GM12878 (cell line): ENCODE results near the gene FKRP. TPM values are rescaled to one million over a fixed set of nuclear protein-coding genes. Genes with fewer than 3 reads are reported as not detected.

ENCODE experiments used
- BACH1 ChIP-seq: fragments of 450-650 bp; IDR thresholded peaks from 2 replicates; pipeline ENCODE4 v1.6.1; 2017; ENCODE audit warnings: mild to moderate bottlenecking, borderline replicate concordance
- EED ChIP-seq: sonication (generic); IDR thresholded peaks from 2 replicates; pipeline ENCODE4 v1.6.1; 2016; ENCODE audit warnings: antibody characterized with exemption, low read depth
- EGR1 ChIP-seq, 2 experiments: IDR thresholded peaks; 1 replicate in 1 of 2; 2 replicates in 1 of 2; pipeline ENCODE4 v1.6.1; 2011 to 2012; ENCODE audit warnings: low read depth in 2 of 2, low read length in 2 of 2, borderline replicate concordance in 1 of 2, mild to moderate bottlenecking in 1 of 2, moderate library complexity in 1 of 2
- FOXK2 ChIP-seq: fragments of 450-650 bp; IDR thresholded peaks from 2 replicates; pipeline ENCODE4 v1.6.1; 2017; ENCODE audit warnings: mild to moderate bottlenecking, moderate library complexity
- GATAD2B ChIP-seq: fragments of 450-650 bp; conservative IDR thresholded peaks from 2 replicates; pipeline ENCODE4 v1.6.1; 2017; ENCODE audit warnings: low read depth, mild to moderate bottlenecking, moderate library complexity
- IKZF2 ChIP-seq, 2 experiments: fragments of 450-650 bp; IDR thresholded peaks; 2 replicates each; pipeline ENCODE4 v1.6.1; 2017; ENCODE audit warnings: mild to moderate bottlenecking in 2 of 2, moderate library complexity in 2 of 2
- MTA3 ChIP-seq: IDR thresholded peaks from 2 replicates; pipeline ENCODE4 v1.6.1; 2012; ENCODE audit warnings: low read length, inconsistent platforms, borderline replicate concordance
- PKNOX1 ChIP-seq: fragments of 450-650 bp; IDR thresholded peaks from 2 replicates; pipeline ENCODE4 v1.6.1; 2016; ENCODE audit warnings: mild to moderate bottlenecking
- PML ChIP-seq: IDR thresholded peaks from 2 replicates; pipeline ENCODE4 v1.6.1; 2012; ENCODE audit warnings: low read length, inconsistent platforms
- POLR2A ChIP-seq: IDR thresholded peaks from 2 replicates; pipeline ENCODE4 v1.6.1; 2011; ENCODE audit warnings: low read depth, mild to moderate bottlenecking, low read length
- POLR2AphosphoS5 ChIP-seq: IDR thresholded peaks from 2 replicates; pipeline ENCODE4 v1.6.1; 2011; ENCODE audit warnings: mild to moderate bottlenecking, low read length, inconsistent platforms
- RB1 ChIP-seq: fragments of 450-650 bp; formaldehyde crosslinking; IDR thresholded peaks from 2 replicates; pipeline ENCODE4 v1.6.1; 2017; ENCODE audit warnings: mild to moderate bottlenecking, borderline replicate concordance
- RUNX3 ChIP-seq: IDR thresholded peaks from 2 replicates; pipeline ENCODE4 v1.6.1; 2012; ENCODE audit warnings: low read length, inconsistent platforms
- SMAD1 ChIP-seq: fragments of 450-650 bp; IDR thresholded peaks from 2 replicates; pipeline ENCODE4 v1.6.1; 2018; ENCODE audit warnings: mild to moderate bottlenecking, low read depth; ENCODE audit not compliant: partially characterized antibody
- SREBF2 ChIP-seq: IDR thresholded peaks from 2 replicates; pipeline ENCODE4 v1.6.1; 2012; ENCODE audit warnings: mild to moderate bottlenecking, low read length
- SUPT20H ChIP-seq: IDR thresholded peaks from 2 replicates; pipeline ENCODE4 v1.6.1; 2011; ENCODE audit warnings: low read depth, mild to moderate bottlenecking, low read length, moderate library complexity, borderline replicate concordance; ENCODE audit not compliant: control insufficient read depth
- SUZ12 ChIP-seq: fragments of 200-600 bp; sonication (generic); IDR thresholded peaks from one replicate; pipeline ENCODE4 v1.6.1; 2018; ENCODE audit warnings: antibody characterized with exemption, mild to moderate bottlenecking; ENCODE audit not compliant: unreplicated experiment
- TCF3 ChIP-seq: IDR thresholded peaks from 2 replicates; pipeline ENCODE4 v1.6.1; 2012; ENCODE audit warnings: low read depth, mild to moderate bottlenecking, low read length, borderline replicate concordance; ENCODE audit not compliant: insufficient read depth
- ZNF217 ChIP-seq: fragments of 450-650 bp; IDR thresholded peaks from 2 replicates; pipeline ENCODE4 v1.6.1; 2017; ENCODE audit warnings: antibody characterized with exemption, mild to moderate bottlenecking
- ZNF24 ChIP-seq: fragments of 450-650 bp; IDR thresholded peaks from 2 replicates; pipeline ENCODE4 v1.6.1; 2017; ENCODE audit warnings: antibody characterized with exemption, mild to moderate bottlenecking
- ZNF592 ChIP-seq: fragments of 450-650 bp; IDR thresholded peaks from 2 replicates; pipeline ENCODE4 v1.6.1; 2017; ENCODE audit warnings: mild to moderate bottlenecking, moderate library complexity
- ZSCAN29 ChIP-seq: fragments of 450-650 bp; IDR thresholded peaks from 2 replicates; pipeline ENCODE4 v1.6.1; 2017; ENCODE audit warnings: mild to moderate bottlenecking, moderate library complexity
- polyA plus RNA-seq, 11 experiments: library from polyadenylated mRNA; depleted of rRNA in 4 of 11; unstranded in 6 of 11; stranded (reverse) in 5 of 11; fragments of >200 nt; fragmentation: Nextera tagmentation in 4 of 11; fragmentation: Illumina TruSeq in 1 of 11; extraction: Ambion mirVana in 4 of 11; extraction: Trizol in 1 of 11; gene quantifications; 1 replicate in 1 of 11; 2 replicates in 10 of 11; pipeline versions ENCODE4 v1.2.1 to v1.2.3, GENCODE V29; 2011 to 2016; ENCODE audit warnings: inconsistent platforms in 2 of 11, missing spikeins in 2 of 11, low read depth in 1 of 11
- total RNA-seq, 4 experiments: library from RNA; depleted of rRNA in 3 of 4; stranded (reverse); fragments of >200 nt in 3 of 4; fragmentation: Illumina TruSeq in 1 of 4; extraction: Trizol in 1 of 4; gene quantifications; 2 replicates each; pipeline versions ENCODE4 v1.2.1 to v1.2.3, GENCODE V29; 2013 to 2021
- TF ChIP-seq, protein P1 (sequence below): IDR thresholded peaks from 2 replicates; pipeline ENCODE4 v1.6.1; 2012; ENCODE audit warnings: low read depth, low read length, improper control_type of control experiment
- TF ChIP-seq, protein P2 (sequence below): fragments of 150-350 bp; IDR thresholded peaks from 2 replicates; pipeline ENCODE4 v1.6.1; 2014; ENCODE audit warnings: mild to moderate bottlenecking, low read depth, low read length

FKRP gene
- total and polyA plus RNA-seq, 10 of the 15 experiments (the other 5 are each of a cell fraction or from before 2014, with no cell fraction given) = 1.3 to 14.1 (median 7.8) TPM

DNA sequence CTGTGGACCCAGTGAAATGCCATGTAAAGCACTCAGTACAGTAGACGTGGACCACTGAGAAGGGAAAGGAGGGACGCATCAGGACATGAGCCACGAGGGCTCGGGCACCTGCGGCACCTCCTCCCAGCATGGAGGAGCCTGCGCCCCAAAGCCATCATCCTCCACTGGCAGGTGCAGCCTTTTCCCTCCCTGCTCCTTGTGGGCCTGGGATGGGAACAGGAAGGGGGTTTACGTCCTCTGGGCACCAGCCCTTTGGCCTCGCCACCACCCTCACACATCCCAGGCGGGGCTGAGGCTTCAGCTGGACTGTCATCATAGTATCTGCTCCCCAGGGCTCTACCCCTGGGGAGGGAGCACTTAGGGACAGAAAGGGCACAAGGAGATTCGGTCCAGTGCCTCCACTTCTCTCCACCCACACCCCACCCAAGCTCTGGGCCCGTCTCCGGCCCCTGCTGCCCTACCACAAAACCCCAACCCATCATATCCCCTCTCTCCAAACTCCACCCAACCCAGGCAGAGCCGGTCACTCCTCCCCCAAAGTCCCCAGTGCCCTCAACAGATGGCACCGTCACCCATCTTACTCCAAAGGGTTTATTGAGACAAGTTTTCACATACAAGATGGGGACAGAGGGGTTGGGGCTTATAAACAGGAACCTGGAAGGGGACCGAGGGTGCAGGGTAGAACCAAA lies 26.8 kb upstream of the FKRP start (continued):
- TF ChIP-seq TCF3 (0 out of 2 replicates have a peak, but pooled peaks have one; percentile 45), SREBF2 (no peak), FOXK2 (no peak), GATAD2B (peak; percentile 26; the same call in 1 of the 2 replicates), RUNX3 (peak; percentile 76), SUZ12 (no peak), MTA3 (peak; percentile 69; the same call in 1 of the 2 replicates), ZNF217 (no peak), SUPT20H (no peak), ZNF24 (no peak), EGR1 (IDR thresholded peaks at IDR 0.05; ENCODE audit: borderline replicate concordance in 1 of 2, low read depth in 2 of 2, low read length in 2 of 2) (peak in 1 of 2 experiments; percentile 38; a peak in 1 of 3 replicates), ZSCAN29 (no peak), PML (0 out of 2 replicates have a peak, but pooled peaks have one; percentile 19), EED (peak; percentile 25; the same call in 1 of the 2 replicates), SMAD1 (no peak), POLR2A (peak; percentile 15; the same call in 1 of the 2 replicates), PKNOX1 (no peak), RB1 (no peak), IKZF2 (IDR thresholded peaks at IDR 0.05) (peak in 1 of 2 experiments; percentile 21; a peak in 1 of 4 replicates), BACH1 (0 out of 2 replicates have a peak, but pooled peaks have one; percentile 47), ZNF592 (no peak), POLR2AphosphoS5 (no peak)
- TF ChIP-seq, protein P1, sequence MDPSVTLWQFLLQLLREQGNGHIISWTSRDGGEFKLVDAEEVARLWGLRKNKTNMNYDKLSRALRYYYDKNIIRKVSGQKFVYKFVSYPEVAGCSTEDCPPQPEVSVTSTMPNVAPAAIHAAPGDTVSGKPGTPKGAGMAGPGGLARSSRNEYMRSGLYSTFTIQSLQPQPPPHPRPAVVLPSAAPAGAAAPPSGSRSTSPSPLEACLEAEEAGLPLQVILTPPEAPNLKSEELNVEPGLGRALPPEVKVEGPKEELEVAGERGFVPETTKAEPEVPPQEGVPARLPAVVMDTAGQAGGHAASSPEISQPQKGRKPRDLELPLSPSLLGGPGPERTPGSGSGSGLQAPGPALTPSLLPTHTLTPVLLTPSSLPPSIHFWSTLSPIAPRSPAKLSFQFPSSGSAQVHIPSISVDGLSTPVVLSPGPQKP = no peak
- TF ChIP-seq, protein P2, sequence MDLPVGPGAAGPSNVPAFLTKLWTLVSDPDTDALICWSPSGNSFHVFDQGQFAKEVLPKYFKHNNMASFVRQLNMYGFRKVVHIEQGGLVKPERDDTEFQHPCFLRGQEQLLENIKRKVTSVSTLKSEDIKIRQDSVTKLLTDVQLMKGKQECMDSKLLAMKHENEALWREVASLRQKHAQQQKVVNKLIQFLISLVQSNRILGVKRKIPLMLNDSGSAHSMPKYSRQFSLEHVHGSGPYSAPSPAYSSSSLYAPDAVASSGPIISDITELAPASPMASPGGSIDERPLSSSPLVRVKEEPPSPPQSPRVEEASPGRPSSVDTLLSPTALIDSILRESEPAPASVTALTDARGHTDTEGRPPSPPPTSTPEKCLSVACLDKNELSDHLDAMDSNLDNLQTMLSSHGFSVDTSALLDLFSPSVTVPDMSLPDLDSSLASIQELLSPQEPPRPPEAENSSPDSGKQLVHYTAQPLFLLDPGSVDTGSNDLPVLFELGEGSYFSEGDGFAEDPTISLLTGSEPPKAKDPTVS = no peak
